Activated CD4-positive, alpha-beta memory T cell treated with anti-CD3 and anti-CD28 coated beads, Interleukin-2, amount 10 ng/mL, durations not matched to agents 7 days and 5 days (primary cell): Measurements from ENCODE around the gene LSAMP. TPM values are rescaled to one million over a fixed set of nuclear protein-coding genes. Genes with fewer than 3 reads are reported as not detected.
"Not testable (repeated sequence)": the region's sequence is repeated elsewhere in the genome, so short reads cannot be mapped to it uniquely, and the experiment has no call there.

Source experiments
- CTCF ChIA-PET: fragments of 350-600 bp; sonication (Branson Sonifier 250); formaldehyde crosslinking; loops from one replicate; lab custom pipeline; 2021; ENCODE audit warnings: antibody characterized with exemption, inconsistent platforms; lab: Charles Lee
- POLR2A ChIA-PET: fragments of 350-600 bp; sonication (Branson Sonifier 250); formaldehyde crosslinking; loops from one replicate; lab custom pipeline; 2021; ENCODE audit warnings: antibody characterized with exemption; lab: Charles Lee
- DNase-seq: peaks from one replicate; pipeline ENCODE4 v3.0.0-alpha.2; 2020
- H3K27ac Mint-ChIP-seq: one replicate; pipeline ENCODE4 v1.8.0; 2021; ENCODE audit warnings: mild to moderate bottlenecking, mixed read lengths
- H3K27me3 Mint-ChIP-seq: one replicate; pipeline ENCODE4 v1.8.0; 2021; ENCODE audit warnings: mixed read lengths
- H3K36me3 Mint-ChIP-seq: one replicate; pipeline ENCODE4 v1.8.0; 2021; ENCODE audit warnings: low read depth, mixed read lengths
- H3K4me1 Mint-ChIP-seq: one replicate; pipeline ENCODE4 v1.8.0; 2021; ENCODE audit warnings: mixed read lengths
- H3K4me3 Mint-ChIP-seq: one replicate; pipeline ENCODE4 v1.8.0; 2021; ENCODE audit warnings: mild to moderate bottlenecking, mixed read lengths
- H3K9me3 Mint-ChIP-seq: one replicate; pipeline ENCODE4 v1.8.0; 2021; ENCODE audit warnings: mixed read lengths
- total RNA-seq, 2 experiments: library from RNA; stranded (reverse); gene quantifications; one replicate each; pipeline ENCODE4 v1.2.3, GENCODE V29; 2021

Gene LSAMP
- total RNA-seq, 2 experiments from 2014 or later = not detected

DNA sequence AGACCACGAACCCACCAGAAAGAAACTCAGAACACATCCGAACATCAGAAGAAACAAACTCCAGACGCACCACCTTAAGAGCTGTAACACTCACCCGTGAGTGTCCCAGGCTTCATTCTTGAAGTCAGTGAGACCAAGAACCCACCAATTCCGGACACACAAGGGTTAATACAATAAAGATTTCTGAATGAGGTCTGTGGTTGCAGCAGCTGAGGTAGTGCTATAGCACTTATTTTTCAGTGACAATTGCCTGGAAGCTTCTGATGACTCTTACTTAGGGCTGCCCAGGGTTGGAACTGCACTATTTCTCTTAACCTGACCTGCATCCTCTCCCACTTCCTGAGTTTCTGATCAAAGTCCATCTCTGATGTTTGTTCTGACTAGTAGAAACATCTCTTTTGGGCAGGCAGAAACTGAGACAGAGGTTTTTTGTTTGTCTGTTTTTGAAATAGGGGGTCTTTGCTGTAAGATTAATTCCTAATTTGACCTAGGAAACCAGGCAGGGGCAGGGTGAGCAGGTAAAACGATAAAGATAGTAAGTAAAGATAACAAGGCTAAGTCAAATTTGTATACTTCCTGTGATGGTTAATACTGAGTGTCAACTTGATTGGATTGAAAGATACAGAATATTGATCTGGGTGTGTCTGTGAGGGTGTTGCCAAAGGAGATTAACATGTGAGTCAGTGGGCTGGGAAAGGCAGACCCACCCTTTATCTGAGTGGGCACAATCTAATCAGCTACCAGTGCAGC, 652.9 kb downstream of the LSAMP start:
- Mint-ChIP-seq H3K4me3 (peak overlapping the region; percentile 42), H3K27me3 (peaks cover 2% of the 10 kb centered on the region), H3K36me3 (no peaks in the 10 kb centered on the region), H3K27ac (peak overlapping the region; percentile 94), H3K4me1 (peaks cover 41% of the 10 kb centered on the region), H3K9me3 (no peaks in the 10 kb centered on the region)
- POLR2A ChIA-PET = interaction anchor here (0.8 to 2.3 kb wide), 4 partner anchors 9 to 646 kb away, joined by 5 to 13 read pairs (median 6); partner anchors contain the start of gene ZBTB20
- CTCF ChIA-PET = interaction anchor here (1.3 to 2.2 kb wide), 3 partner anchors 8 to 22 kb away, joined by 3 to 6 read pairs (median 5); no protein-coding TSS in a partner anchor
- DNase-seq = peak; percentile 53

DNA sequence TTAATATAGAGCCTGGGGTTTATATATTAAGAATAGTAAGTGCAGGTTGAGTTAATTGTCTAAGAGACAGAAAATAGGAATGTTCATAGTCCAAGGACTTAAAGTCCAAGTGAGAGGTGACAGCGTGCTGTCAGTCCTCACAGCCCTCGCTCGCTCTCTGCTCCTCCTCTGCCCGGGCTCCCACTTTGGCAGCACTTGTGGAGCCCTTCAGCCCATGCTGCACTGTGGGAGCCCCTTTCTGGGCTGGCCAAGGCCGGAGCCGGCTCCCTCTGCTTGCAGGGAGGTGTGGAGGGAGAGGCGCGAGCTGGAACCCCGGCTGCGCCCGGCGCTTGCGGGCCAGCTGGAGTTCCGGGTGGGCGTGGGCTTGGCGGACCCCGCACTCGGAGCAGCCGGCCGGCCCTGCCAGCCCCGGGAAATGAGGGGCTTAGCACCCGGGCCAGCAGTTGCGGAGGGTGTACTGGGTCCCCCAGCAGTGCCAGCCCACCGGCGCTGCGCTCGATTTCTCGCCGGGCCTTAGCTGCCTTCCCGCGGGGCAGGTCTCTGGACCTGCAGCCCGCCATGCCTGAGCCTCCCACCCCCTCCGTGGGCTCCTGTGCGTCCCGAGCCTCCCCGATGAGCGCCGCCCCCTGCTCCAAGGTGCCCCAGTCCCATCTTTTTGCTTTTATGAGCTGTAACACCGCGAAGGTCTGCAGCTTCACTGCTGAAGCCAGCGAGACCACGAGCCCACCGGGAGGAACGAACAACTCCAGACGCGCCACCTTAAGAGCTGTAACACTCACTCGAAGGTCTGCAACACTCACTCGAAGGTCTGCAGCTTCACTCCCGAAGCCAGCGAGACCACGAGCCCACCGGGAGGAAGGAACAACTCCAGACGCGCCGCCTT, 653.8 kb downstream of the LSAMP start:
- ChIA-PET CTCF (interaction anchor here (1.3 to 2.2 kb wide), 4 partner anchors 8 to 28 kb away, joined by 3 to 9 read pairs (median 6); no protein-coding TSS in a partner anchor), POLR2A (interaction anchor here (0.8 to 2.3 kb wide), 4 partner anchors 8 to 645 kb away, joined by 5 to 13 read pairs (median 6); partner anchors contain the start of gene ZBTB20)
- peak overlapping the region; percentile 94 for H3K27ac Mint-ChIP-seq
- H3K36me3 Mint-ChIP-seq, H3K9me3 Mint-ChIP-seq, DNase-seq, H3K27me3 Mint-ChIP-seq: not testable (repeated sequence)
- peaks cover 41% of the 10 kb centered on the region for H3K4me1 Mint-ChIP-seq
- peak overlapping the region; percentile 42 for H3K4me3 Mint-ChIP-seq

DNA sequence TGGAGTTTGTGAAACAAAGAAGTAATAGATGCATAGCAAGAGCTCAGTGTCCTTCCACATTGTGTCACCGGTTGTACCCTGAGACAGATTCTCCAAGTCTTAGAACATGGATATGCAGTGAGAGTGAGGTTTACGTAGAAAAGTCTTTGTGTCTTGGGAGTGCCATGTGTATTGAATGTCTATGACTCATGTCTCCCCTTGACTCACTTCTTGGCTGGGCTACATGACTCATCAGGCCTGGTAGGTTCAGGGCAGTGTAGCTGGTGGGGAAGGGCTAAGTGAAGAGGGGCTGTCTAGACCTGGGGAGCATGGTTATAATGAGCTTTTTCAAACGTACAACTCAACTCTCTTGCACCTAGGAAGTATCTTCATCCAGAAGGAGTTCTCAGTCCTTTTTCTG, 654.5 kb downstream of the LSAMP start:
- peak overlapping the region; percentile 38 for H3K27ac Mint-ChIP-seq
- peaks cover 41% of the 10 kb centered on the region for H3K4me1 Mint-ChIP-seq
- H3K27me3 Mint-ChIP-seq = peaks cover 4% of the 10 kb centered on the region
- ChIA-PET POLR2A (interaction anchor here (2.0 kb wide), 1 partner anchor 132 kb away, joined by 5 read pairs; no protein-coding TSS in a partner anchor), CTCF (interaction anchor here (1.6 kb wide), 1 partner anchor 29 kb away, joined by 9 read pairs; no protein-coding TSS in a partner anchor)
- no peak overlapping the region for H3K4me3 Mint-ChIP-seq
- H3K9me3 Mint-ChIP-seq = no peaks in the 10 kb centered on the region
- no peaks in the 10 kb centered on the region for H3K36me3 Mint-ChIP-seq
- peak; percentile 62 for DNase-seq

DNA sequence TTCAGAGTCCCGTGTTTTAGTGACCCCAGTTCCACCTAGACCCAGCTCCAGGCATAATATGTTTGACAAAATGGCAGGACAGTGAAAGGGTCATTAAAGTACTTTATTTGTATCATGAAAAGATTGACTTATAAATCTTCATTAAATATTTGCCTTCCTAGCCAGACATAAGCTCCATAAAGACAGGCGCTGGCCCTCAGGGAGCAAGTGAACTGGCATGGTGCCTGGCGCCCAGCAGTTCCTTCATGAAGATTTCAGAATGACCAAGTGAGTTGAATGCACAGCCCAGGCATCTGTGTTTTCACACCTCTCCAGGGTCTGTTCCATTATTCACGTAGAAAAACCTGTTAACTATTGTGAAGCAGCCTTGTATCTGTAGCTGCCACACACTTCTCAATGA, 655.8 kb downstream of the LSAMP start:
- ChIA-PET POLR2A (no interaction called here), CTCF (interaction anchor here (1.0 to 1.1 kb wide), 2 partner anchors 22 to 24 kb away, joined by 3 read pairs; no protein-coding TSS in a partner anchor)
- Mint-ChIP-seq H3K9me3 (no peaks in the 10 kb centered on the region), H3K36me3 (no peaks in the 10 kb centered on the region), H3K4me3 (no peak overlapping the region), H3K27ac (no peak overlapping the region), H3K4me1 (peaks cover 51% of the 10 kb centered on the region), H3K27me3 (peaks cover 4% of the 10 kb centered on the region)
- DNase-seq = no peak

DNA sequence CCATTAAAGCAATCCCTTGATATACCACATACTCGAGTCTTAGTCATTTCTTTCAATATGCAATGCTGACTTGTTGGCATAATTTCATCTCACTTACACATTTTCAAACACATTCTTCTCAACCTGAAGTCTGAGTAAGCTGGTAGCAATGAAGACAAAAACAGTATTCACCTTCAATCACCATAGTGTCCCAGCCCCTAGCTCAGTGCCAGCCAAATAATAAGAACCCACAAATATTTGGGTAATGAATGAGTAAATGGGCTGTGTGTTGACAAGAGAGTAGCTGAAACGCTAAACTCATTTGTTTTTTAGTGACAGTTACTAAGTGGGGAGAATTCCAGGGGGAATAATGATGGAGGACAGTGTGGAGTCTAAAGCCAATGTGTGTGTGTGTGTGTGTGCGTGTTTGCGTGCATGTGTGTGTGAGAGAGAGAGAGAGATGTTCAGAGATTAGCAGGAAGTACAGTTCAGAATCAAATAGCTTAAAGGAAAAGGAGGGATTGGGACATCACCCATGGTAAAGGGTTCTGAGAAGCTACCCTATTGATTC, 656.3 kb downstream of the LSAMP start:
- Mint-ChIP-seq H3K27ac (no peak overlapping the region), H3K4me3 (no peak overlapping the region), H3K36me3 (no peaks in the 10 kb centered on the region), H3K4me1 (peaks cover 53% of the 10 kb centered on the region), H3K27me3 (peaks cover 4% of the 10 kb centered on the region), H3K9me3 (no peaks in the 10 kb centered on the region)
- ChIA-PET CTCF (interaction anchor here (0.9 to 1.1 kb wide), 3 partner anchors 22 to 29 kb away, joined by 3 read pairs; no protein-coding TSS in a partner anchor), POLR2A (no interaction called here)
- no peak for DNase-seq

DNA sequence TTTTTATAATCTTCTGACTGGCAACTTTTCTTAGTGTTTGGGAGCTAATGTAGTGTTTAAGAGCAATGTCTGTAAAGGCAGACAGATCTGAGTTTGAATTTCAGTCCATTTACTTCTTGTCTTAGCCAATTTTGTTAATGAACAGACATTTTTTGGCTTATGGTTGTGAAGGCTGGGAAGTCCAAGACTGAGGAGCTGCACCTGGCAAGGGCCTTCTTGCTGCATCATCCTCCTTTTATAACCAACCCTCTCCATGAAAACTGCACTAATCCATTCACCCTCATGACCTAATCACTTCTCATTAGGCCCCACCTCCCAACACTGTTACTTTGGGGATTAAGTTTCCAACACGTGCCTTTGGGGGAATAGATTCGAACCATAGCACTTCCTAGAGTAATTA, 657.5 kb downstream of the LSAMP start:
- CTCF ChIA-PET = interaction anchor here (0.7 kb wide), 1 partner anchor 961 kb away, joined by 3 read pairs; no protein-coding TSS in a partner anchor
- peaks cover 4% of the 10 kb centered on the region for H3K27me3 Mint-ChIP-seq
- H3K27ac Mint-ChIP-seq = no peak overlapping the region
- no peak for DNase-seq
- peaks cover 45% of the 10 kb centered on the region for H3K4me1 Mint-ChIP-seq
- H3K9me3 Mint-ChIP-seq = no peaks in the 10 kb centered on the region
- H3K4me3 Mint-ChIP-seq = no peak overlapping the region
- no peaks in the 10 kb centered on the region for H3K36me3 Mint-ChIP-seq
- POLR2A ChIA-PET = no interaction called here

DNA sequence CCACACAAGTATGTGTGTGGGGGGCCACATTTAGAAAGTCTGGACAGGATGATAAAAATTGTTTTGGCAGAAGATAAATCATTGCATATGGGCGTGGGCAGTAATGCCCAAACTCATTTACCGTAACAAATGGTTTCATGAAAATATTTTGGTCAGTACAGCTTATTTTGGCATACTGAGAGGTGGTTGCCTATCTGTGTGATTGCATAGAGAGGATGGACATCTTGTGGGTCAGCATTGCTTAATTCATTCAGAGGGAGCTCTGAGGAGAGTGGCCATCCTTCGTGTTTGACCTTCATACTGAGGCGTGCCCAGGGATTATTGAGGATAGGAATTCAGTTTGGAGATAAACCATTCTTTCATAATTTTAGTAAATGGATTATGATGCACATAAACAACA, 659.5 kb downstream of the LSAMP start:
- H3K27me3 Mint-ChIP-seq = peaks cover 4% of the 10 kb centered on the region
- no peaks in the 10 kb centered on the region for H3K36me3 Mint-ChIP-seq
- CTCF ChIA-PET = interaction anchor here (4.0 kb wide), 1 partner anchor 28 kb away, joined by 38 read pairs; no protein-coding TSS in a partner anchor
- POLR2A ChIA-PET = interaction anchor here (2.0 kb wide), 1 partner anchor 694 kb away, joined by 4 read pairs; no protein-coding TSS in a partner anchor
- no peak overlapping the region for H3K4me3 Mint-ChIP-seq
- no peaks in the 10 kb centered on the region for H3K9me3 Mint-ChIP-seq
- H3K27ac Mint-ChIP-seq = no peak overlapping the region
- no peak for DNase-seq
- peaks cover 29% of the 10 kb centered on the region for H3K4me1 Mint-ChIP-seq

DNA sequence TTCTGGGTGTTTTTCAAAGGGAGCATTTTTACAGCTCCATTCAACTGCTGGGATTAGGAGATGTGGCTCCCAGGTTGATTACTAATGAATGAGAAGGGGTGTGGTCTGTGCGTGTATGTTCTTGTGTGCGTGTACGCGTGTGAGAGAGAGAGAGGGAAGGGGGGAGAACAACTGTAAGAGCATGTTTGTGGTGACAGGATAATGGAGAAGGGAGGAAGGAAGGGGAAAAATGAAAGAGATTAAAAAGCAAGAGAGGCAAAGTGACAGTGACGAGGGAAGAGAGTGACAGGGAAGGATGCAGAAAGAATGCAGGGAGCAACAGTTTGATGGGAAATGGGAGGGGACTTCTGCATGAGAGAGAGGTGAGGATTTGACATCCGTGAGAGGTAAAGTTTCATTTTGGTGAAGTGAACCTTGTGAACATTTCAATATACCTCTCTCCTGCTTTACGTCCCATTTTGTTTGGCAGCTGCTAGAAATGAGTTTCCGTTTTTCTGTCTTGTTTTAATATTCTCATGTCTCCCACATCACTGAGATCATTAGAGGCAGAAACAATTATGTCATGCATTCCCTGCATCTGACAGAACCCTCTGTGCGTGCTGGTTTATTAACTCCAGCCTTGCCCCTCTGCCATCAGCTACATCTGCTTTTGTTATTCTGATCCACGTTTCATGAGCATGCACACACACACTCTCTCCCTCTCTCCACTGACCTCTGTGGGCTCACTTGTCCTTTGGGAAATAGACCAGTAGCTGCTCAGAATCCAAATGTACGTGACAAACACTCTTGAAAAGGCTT, 660.3 kb downstream of the LSAMP start:
- ChIA-PET POLR2A (interaction anchor here (0.8 to 2.0 kb wide), 6 partner anchors 13 to 693 kb away, joined by 3 to 10 read pairs (median 4); no protein-coding TSS in a partner anchor), CTCF (interaction anchor here (0.8 to 4.0 kb wide), 20 partner anchors 10 to 952 kb away, joined by 3 to 38 read pairs (median 6); no protein-coding TSS in a partner anchor)
- H3K36me3 Mint-ChIP-seq = no peaks in the 10 kb centered on the region
- peak overlapping the region; percentile 88 for H3K4me3 Mint-ChIP-seq
- H3K27me3 Mint-ChIP-seq = peaks cover 4% of the 10 kb centered on the region
- DNase-seq = no peak
- peak overlapping the region; percentile 93 for H3K27ac Mint-ChIP-seq
- H3K9me3 Mint-ChIP-seq = no peaks in the 10 kb centered on the region
- H3K4me1 Mint-ChIP-seq = peaks cover 21% of the 10 kb centered on the region

DNA sequence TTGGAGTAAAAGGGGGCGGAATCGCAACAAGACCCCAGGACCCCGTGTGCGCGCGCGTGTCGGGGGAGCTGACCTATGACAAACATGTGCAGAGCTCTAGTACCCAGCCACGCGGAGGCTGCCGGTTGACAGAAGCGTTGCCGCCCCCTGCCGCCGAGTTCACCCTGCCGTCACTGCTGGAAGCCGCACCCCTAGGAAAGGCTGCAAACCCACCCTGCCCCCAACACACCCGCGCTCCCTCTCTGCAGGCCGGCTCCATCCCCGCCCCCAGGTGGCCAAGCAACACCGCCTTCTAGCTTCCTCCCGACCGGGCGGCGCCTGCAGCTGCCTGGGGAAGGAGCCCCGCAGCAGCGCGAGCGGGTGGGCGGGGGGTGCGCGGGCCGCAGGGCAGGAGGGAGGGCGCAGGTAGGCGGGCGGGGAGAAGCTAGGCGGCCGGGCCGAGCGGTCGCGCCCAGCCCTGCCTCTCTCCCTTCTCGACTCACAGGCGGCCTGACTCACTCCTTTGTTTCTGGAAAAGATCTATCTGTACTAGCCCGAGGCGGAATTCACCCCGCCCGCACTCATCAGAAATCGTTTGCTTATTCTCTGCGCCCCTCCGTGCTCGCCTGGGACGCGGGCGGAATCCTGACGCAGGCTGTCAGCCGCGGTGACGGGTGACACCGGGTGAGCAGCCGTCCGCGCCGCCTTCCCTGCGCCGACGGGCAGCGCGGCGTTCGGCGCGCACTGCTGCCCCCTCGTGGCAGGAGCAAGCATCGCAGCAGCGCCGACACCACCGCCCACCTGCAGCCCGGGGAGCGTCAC, 661.1 kb downstream of the LSAMP start:
- POLR2A ChIA-PET = interaction anchor here (0.8 to 2.0 kb wide), 9 partner anchors 8 to 693 kb away, joined by 3 to 13 read pairs (median 4); partner anchors contain the start of gene ZBTB20
- no peaks in the 10 kb centered on the region for H3K9me3 Mint-ChIP-seq
- CTCF ChIA-PET = interaction anchor here (0.8 to 4.0 kb wide), 31 partner anchors 8 to 952 kb away, joined by 3 to 38 read pairs (median 4); no protein-coding TSS in a partner anchor
- DNase-seq = peak; percentile 87
- H3K27me3 Mint-ChIP-seq = peaks cover 4% of the 10 kb centered on the region
- H3K4me1 Mint-ChIP-seq = peaks cover 21% of the 10 kb centered on the region
- peak overlapping the region; percentile 93 for H3K27ac Mint-ChIP-seq
- H3K36me3 Mint-ChIP-seq = no peaks in the 10 kb centered on the region
- peak overlapping the region; percentile 88 for H3K4me3 Mint-ChIP-seq

DNA sequence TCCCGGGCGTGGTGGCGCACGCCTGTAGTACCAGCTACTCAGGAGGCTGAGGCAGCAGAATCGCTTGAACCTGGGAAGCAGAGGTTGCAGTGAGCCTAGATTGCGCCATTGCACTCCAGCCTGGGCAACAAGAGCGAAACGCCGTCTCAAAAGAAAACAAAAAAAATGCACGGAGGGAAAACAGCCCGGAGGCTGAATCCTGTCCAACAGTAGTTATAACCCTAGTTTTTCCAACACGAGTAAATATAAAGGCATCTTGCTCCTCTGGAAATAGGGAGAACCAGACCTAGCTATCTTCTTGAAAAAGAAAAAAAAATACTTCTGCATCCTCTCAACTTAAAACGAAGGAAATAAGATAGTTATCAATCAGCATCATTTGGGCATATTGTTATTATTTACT, 661.9 kb downstream of the LSAMP start:
- ChIA-PET POLR2A (interaction anchor here (1.2 to 1.9 kb wide), 4 partner anchors 9 to 637 kb away, joined by 3 to 13 read pairs (median 10); partner anchors contain the start of gene ZBTB20), CTCF (interaction anchor here (0.7 to 4.0 kb wide), 28 partner anchors 8 to 951 kb away, joined by 3 to 38 read pairs (median 4); no protein-coding TSS in a partner anchor)
- H3K36me3 Mint-ChIP-seq, H3K27ac Mint-ChIP-seq, H3K9me3 Mint-ChIP-seq, H3K27me3 Mint-ChIP-seq, DNase-seq: not testable (repeated sequence)
- H3K4me3 Mint-ChIP-seq = peak overlapping the region; percentile 88
- H3K4me1 Mint-ChIP-seq = peaks cover 15% of the 10 kb centered on the region

DNA sequence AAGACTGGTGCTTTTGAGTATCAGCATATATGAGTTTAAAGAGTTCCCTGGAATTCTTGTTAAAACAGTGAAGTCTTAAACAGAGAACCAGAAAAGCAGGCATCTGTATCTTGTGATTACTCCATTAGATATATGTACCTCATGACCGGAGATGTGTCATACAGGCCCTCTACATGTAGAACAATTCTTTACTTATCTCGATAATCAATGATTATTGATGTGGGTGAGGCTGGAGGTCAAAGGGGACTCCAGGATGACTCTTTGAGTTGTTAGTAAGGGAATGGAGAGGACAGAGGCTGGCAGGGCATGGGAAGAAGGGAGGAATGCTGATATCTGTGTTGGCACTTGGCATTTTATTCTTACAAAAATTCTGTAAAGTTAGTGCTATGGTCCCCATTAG, 666.3 kb downstream of the LSAMP start:
- CTCF ChIA-PET = no interaction called here
- POLR2A ChIA-PET = no interaction called here
- Mint-ChIP-seq H3K4me1 (peaks cover 3% of the 10 kb centered on the region), H3K27ac (no peak overlapping the region), H3K36me3 (no peaks in the 10 kb centered on the region), H3K4me3 (no peak overlapping the region), H3K9me3 (no peaks in the 10 kb centered on the region), H3K27me3 (no peaks in the 10 kb centered on the region)
- no peak for DNase-seq
